B cell (primary cell): Measurements from ENCODE around the gene SMAP2. TPM values are rescaled to one million over a fixed set of nuclear protein-coding genes. Genes with fewer than 3 reads are reported as not detected.

Source experiments
- ATAC-seq: fragments of 200-7000 bp; cut with Tn5 transposase; one replicate; pipeline ENCODE4 v1.10.0; 2021; ENCODE audit warnings: low read depth, mild to moderate bottlenecking, moderate number of reproducible peaks, moderate library complexity
- CTCF ChIA-PET: fragments of 350-600 bp; sonication (Branson Sonifier 250); formaldehyde crosslinking; loops from one replicate; lab custom pipeline; 2021; ENCODE audit warnings: antibody characterized with exemption, inconsistent platforms; lab: Charles Lee
- POLR2A ChIA-PET: fragments of 350-600 bp; sonication (Branson Sonifier 250); formaldehyde crosslinking; loops from one replicate; lab custom pipeline; 2021; ENCODE audit warnings: antibody characterized with exemption; lab: Charles Lee
- DNase-seq: peaks from one replicate; pipeline ENCODE4 v3.0.0; 2013
- H2AFZ ChIP-seq: 2 replicates; pipeline ENCODE4 v1.6.1; 2012; ENCODE audit warnings: mild to moderate bottlenecking, low read depth, low read length; ENCODE audit not compliant: insufficient read depth, poor library complexity, severe bottlenecking
- H3K27ac ChIP-seq, 2 donors: 1 replicate in 1 of 2; 2 replicates in 1 of 2; pipeline ENCODE4 v1.5.1; 2012 to 2013; ENCODE audit warnings: low read length in 2 of 2, mild to moderate bottlenecking in 2 of 2, moderate library complexity in 1 of 2
- H3K27me3 ChIP-seq, 4 experiments: fragments of 200-600 bp in 1 of 4; sonication (generic) in 1 of 4; replicated peaks in 1 of 4; 1 replicate in 2 of 4; 2 replicates in 2 of 4; pipeline versions ENCODE4 v1.6.1 to v1.7.0; 2013 to 2016; ENCODE audit warnings: low read length in 3 of 4, mild to moderate bottlenecking in 2 of 4, mixed read lengths in 1 of 4, moderate library complexity in 1 of 4; ENCODE audit not compliant: insufficient read depth in 4 of 4, control insufficient read depth in 3 of 4; ENCODE audit errors: control extremely low read depth in 1 of 4
- H3K36me3 ChIP-seq, 2 experiments: replicated peaks in 1 of 2; 1 replicate in 1 of 2; 2 replicates in 1 of 2; pipeline versions ENCODE4 v1.6.1 to v1.7.1; 2013; ENCODE audit warnings: low read length in 1 of 2; ENCODE audit not compliant: insufficient read depth in 2 of 2, control insufficient read depth in 1 of 2; ENCODE audit errors: control extremely low read depth in 1 of 2, extremely low read depth in 1 of 2
- H3K4me1 ChIP-seq, 2 donors: fragments of 200-600 bp in 1 of 2; sonication (generic) in 1 of 2; 1 replicate in 1 of 2; 2 replicates in 1 of 2; pipeline versions ENCODE4 v1.5.1 to v1.6.1; 2013 to 2017; ENCODE audit warnings: low read length in 2 of 2; ENCODE audit not compliant: control insufficient read depth in 2 of 2, insufficient read depth in 2 of 2
- H3K4me2 ChIP-seq: replicated peaks from 2 replicates; pipeline ENCODE3; 2012; ENCODE audit warnings: mild to moderate bottlenecking, low read depth, low read length; ENCODE audit not compliant: poor library complexity, severe bottlenecking
- H3K4me3 ChIP-seq, 5 experiments: fragments of 200-600 bp in 1 of 5; sonication (generic) in 1 of 5; 1 replicate in 3 of 5; 2 replicates in 2 of 5; pipeline versions ENCODE4 v1.5.1 to v1.7.0; 2011 to 2016; ENCODE audit warnings: low read length in 4 of 5, mild to moderate bottlenecking in 4 of 5, low read depth in 2 of 5, control low read depth in 1 of 5, moderate library complexity in 1 of 5; ENCODE audit not compliant: insufficient read depth in 1 of 5; ENCODE audit errors: control extremely low read depth in 1 of 5, extremely low read depth in 1 of 5
- H3K79me2 ChIP-seq: fragments of 200-600 bp; sonication (generic); one replicate; pipeline ENCODE4 v1.6.0; 2016; ENCODE audit warnings: low read length; ENCODE audit not compliant: control insufficient read depth, insufficient read depth
- H3K9ac ChIP-seq: fragments of 200-600 bp; sonication (generic); 2 replicates; pipeline ENCODE4 v1.6.1; 2017; ENCODE audit warnings: mild to moderate bottlenecking, low read length, moderate library complexity
- H3K9me3 ChIP-seq, 3 donors: one replicate each; pipeline versions ENCODE4 v1.6.1 to v1.7.1; 2013; ENCODE audit warnings: low read length in 2 of 3; ENCODE audit not compliant: control insufficient read depth in 2 of 3, insufficient read depth in 1 of 3; ENCODE audit errors: control extremely low read depth in 1 of 3
- H4K20me1 ChIP-seq: 2 replicates; pipeline ENCODE4 v1.6.0; 2012; ENCODE audit warnings: mild to moderate bottlenecking, low read length; ENCODE audit not compliant: insufficient read depth, control insufficient read depth, poor library complexity, severe bottlenecking
- H3K27ac Mint-ChIP-seq: one replicate; pipeline ENCODE4 v1.8.0; 2021; ENCODE audit warnings: mixed read lengths
- H3K27me3 Mint-ChIP-seq: one replicate; pipeline ENCODE4 v1.8.0; 2021; ENCODE audit warnings: mixed read lengths
- H3K4me1 Mint-ChIP-seq: one replicate; pipeline ENCODE4 v1.8.0; 2021; ENCODE audit warnings: mixed read lengths
- H3K4me3 Mint-ChIP-seq: one replicate; pipeline ENCODE4 v1.8.0; 2021; ENCODE audit warnings: mixed read lengths
- H3K9me3 Mint-ChIP-seq: one replicate; pipeline ENCODE4 v1.8.0; 2022; ENCODE audit warnings: mixed read lengths; ENCODE audit not compliant: insufficient read depth
- EZH2 ChIP-seq: IDR thresholded peaks from 2 replicates; pipeline ENCODE4 v1.6.1; 2012; ENCODE audit warnings: borderline replicate concordance, low read depth, mild to moderate bottlenecking, moderate library complexity, low read length; ENCODE audit not compliant: insufficient read depth, poor library complexity, severe bottlenecking
- WGBS: methylation state at CpG from one replicate; pipeline ENCODE4 v1.1.5; 2013; ENCODE audit warnings: missing lambda C conversion rate; ENCODE audit not compliant: insufficient coverage; 5-methylcytosine and 5-hydroxymethylcytosine counted together
- intact Hi-C: fragments of 100-400 bp; cut with micrococcal nuclease; formaldehyde crosslinking; loops from one replicate; pipeline ENCODE4 v1.10.0; 2022
- polyA plus RNA-seq: library from polyadenylated mRNA; depleted of rRNA; stranded (reverse); fragments of >200 nt; gene quantifications from 2 replicates; pipeline ENCODE4 v1.2.3, GENCODE V29; 2012
- total RNA-seq, 2 donors: library from RNA; stranded (reverse); fragments of 120-200 nt in 1 of 2; gene quantifications; 1 replicate in 1 of 2; 2 replicates in 1 of 2; pipeline versions ENCODE4 v1.2.3 to v1.2.4, GENCODE V29; 2013 to 2022
- TF ChIP-seq, protein P1 (sequence below): fragments of 200-600 bp; IDR thresholded peaks from one replicate; pipeline ENCODE4 v1.8.0; 2022; ENCODE audit warnings: antibody characterized with exemption, mild to moderate bottlenecking

SMAP2 gene
- total and polyA plus RNA-seq, 2 donors (not counting 1 experiment from before 2014, with no cell fraction given) = 275 to 305 TPM

DNA sequence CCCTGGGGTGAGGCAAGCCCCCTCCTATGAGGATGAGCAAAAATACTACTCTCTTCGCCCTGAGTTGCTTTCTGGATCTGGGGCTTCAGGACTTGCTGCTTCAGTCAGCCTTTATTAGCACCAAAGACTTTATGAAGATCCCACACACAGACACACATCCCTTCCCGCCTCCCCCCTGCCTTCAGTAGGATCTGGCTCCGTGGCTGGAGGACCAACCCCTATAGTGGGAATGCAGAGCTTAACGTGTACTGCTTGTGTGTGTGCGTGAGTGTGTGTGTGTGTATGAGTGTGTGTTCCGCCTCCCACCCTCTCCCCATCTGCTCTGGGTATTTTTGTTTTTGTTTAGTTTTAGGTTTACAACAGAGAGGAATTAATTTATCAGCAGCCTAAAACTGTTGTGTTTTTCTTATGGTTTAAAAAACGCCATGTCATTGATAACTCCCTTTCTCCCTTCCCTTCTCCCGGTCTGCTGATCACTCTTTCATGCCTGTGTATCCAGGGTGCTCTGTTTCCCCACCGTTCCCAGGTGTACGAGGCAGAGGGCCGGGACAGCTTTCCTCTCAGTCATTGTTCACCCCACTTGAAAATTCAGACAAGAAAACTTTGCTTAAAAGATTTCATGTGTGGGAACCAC is 49.2 kb downstream of the SMAP2 start:
- peak overlapping the region; percentile 1 for H3K4me3 Mint-ChIP-seq
- Histone ChIP-seq H4K20me1 (peaks cover 34% of the 10 kb centered on the region), H3K27me3 (no peaks in the 10 kb centered on the region), H3K4me3 (no peak overlapping the region), H3K4me2 (no peak overlapping the region), H3K27ac (peak overlapping the region; percentile 21 to 29), H3K9me3 (peaks cover 0 to 4% (median 0%) of the 10 kb centered on the region in 3 donors), H3K79me2 (peaks cover 5% of the 10 kb centered on the region), H3K9ac (no peak overlapping the region), H2AFZ (no peak overlapping the region), H3K4me1 (peaks cover 19 to 31% of the 10 kb centered on the region in 2 donors), H3K36me3 (peaks cover 3 to 71% of the 10 kb centered on the region in 2 experiments)
- DNase-seq = no peak
- POLR2A ChIA-PET = no interaction called here
- H3K27ac Mint-ChIP-seq = peak overlapping the region; percentile 82
- CTCF ChIA-PET = interaction anchor here (1.6 to 3.5 kb wide), 2 partner anchors 110 to 279 kb away, joined by 7 to 11 read pairs; no protein-coding TSS in a partner anchor
- no peak for ATAC-seq
- intact Hi-C loops = no loop called here
- 88% methylated on average over 3 of the region's 11 CpGs for WGBS
- peaks cover 44% of the 10 kb centered on the region for H3K4me1 Mint-ChIP-seq
- no peaks in the 10 kb centered on the region for H3K27me3 Mint-ChIP-seq
- TF ChIP-seq, protein P1, sequence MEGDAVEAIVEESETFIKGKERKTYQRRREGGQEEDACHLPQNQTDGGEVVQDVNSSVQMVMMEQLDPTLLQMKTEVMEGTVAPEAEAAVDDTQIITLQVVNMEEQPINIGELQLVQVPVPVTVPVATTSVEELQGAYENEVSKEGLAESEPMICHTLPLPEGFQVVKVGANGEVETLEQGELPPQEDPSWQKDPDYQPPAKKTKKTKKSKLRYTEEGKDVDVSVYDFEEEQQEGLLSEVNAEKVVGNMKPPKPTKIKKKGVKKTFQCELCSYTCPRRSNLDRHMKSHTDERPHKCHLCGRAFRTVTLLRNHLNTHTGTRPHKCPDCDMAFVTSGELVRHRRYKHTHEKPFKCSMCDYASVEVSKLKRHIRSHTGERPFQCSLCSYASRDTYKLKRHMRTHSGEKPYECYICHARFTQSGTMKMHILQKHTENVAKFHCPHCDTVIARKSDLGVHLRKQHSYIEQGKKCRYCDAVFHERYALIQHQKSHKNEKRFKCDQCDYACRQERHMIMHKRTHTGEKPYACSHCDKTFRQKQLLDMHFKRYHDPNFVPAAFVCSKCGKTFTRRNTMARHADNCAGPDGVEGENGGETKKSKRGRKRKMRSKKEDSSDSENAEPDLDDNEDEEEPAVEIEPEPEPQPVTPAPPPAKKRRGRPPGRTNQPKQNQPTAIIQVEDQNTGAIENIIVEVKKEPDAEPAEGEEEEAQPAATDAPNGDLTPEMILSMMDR = no peak
- no peak for TF ChIP-seq EZH2
- H3K9me3 Mint-ChIP-seq = peaks cover 2% of the 10 kb centered on the region

DNA sequence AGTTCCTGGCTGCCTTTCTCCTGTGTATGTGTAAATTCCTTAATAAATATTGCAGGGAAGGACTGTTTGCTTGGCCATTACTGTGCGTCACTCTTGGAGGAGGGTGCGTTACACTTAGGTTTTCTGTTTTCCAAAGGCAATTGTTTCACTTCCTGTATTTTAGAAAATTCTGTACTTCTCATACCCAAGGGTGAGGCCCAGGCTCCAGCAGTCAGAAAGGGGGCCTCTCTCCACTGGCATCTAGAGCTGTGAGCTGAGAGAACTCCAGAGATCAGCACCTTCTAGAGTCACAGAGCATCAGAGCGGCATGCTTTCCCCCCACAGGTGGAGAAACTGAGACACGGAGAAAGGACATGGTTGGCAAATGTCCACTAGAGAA is 49.7 kb downstream of the SMAP2 start:
- H3K9ac ChIP-seq = no peak overlapping the region
- peak; percentile 47 for DNase-seq
- H3K9me3 Mint-ChIP-seq = peaks cover 2% of the 10 kb centered on the region
- CTCF ChIA-PET = interaction anchor here (1.6 to 3.5 kb wide), 2 partner anchors 110 to 279 kb away, joined by 7 to 11 read pairs; no protein-coding TSS in a partner anchor
- TF ChIP-seq EZH2 = no peak
- TF ChIP-seq, protein P1 = no peak
- peak overlapping the region; percentile 21 to 29 for H3K27ac ChIP-seq
- H3K36me3 ChIP-seq = peaks cover 3 to 66% of the 10 kb centered on the region in 2 experiments
- H3K9me3 ChIP-seq = peaks cover 0 to 4% (median 0%) of the 10 kb centered on the region in 3 donors
- no peak overlapping the region for H3K4me3 ChIP-seq
- no peak overlapping the region for H2AFZ ChIP-seq
- peak overlapping the region; percentile 1 for H3K4me3 Mint-ChIP-seq
- peaks cover 44% of the 10 kb centered on the region for H3K4me1 Mint-ChIP-seq
- H3K4me1 ChIP-seq = peaks cover 19 to 31% of the 10 kb centered on the region in 2 donors
- peak; percentile 43 for ATAC-seq
- intact Hi-C loops = no loop called here
- no peaks in the 10 kb centered on the region for H3K27me3 Mint-ChIP-seq
- H4K20me1 ChIP-seq = peaks cover 34% of the 10 kb centered on the region
- H3K27ac Mint-ChIP-seq = peak overlapping the region; percentile 82
- POLR2A ChIA-PET = interaction anchor here (0.5 kb wide), 1 partner anchor 164 kb away, joined by 3 read pairs; no protein-coding TSS in a partner anchor
- H3K4me2 ChIP-seq = no peak overlapping the region
- 100% methylated on average over 1 of the region's 4 CpGs for WGBS
- no peaks in the 10 kb centered on the region for H3K27me3 ChIP-seq
- H3K79me2 ChIP-seq = peaks cover 5% of the 10 kb centered on the region
